SK-N-SH (cell line): Measurements from ENCODE around the gene ADGRF5. TPM values are rescaled to one million over a fixed set of nuclear protein-coding genes. Genes with fewer than 3 reads are reported as not detected.

ENCODE experiments used
- CTCF ChIA-PET: fragments of 300-600, 350-600 bp; formaldehyde crosslinking; extraction: SDS; loops from one replicate; lab custom pipeline; 2021; lab: Yijun Ruan, JAX
- POLR2A ChIA-PET: fragments of 350-600 bp; sonication (Branson Sonifier 250); formaldehyde crosslinking; extraction: SDS; loops from one replicate; lab custom pipeline; 2020; ENCODE audit warnings: antibody characterized with exemption, inconsistent platforms; lab: Yijun Ruan, JAX
- DNase-seq: peaks from one replicate; pipeline ENCODE4 v3.0.0; 2012
- H2AFZ ChIP-seq: fragments of 200-600 bp; sonication (generic); 2 replicates; pipeline ENCODE4 v1.8.1; 2016; ENCODE audit warnings: antibody characterized with exemption, mild to moderate bottlenecking, low read depth
- H3F3A ChIP-seq: fragments of 200-600 bp; sonication (generic); replicated peaks from 2 replicates; pipeline ENCODE3; 2016; ENCODE audit warnings: antibody characterized with exemption, mild to moderate bottlenecking; ENCODE audit not compliant: insufficient read depth
- H3K27ac ChIP-seq, 2 experiments: fragments of 200-500 bp in 1 of 2; fragments of 200-600 bp in 1 of 2; sonication (Bioruptor generic) in 1 of 2; sonication (generic), shearing (Covaris generic) in 1 of 2; 2 replicates each; pipeline versions ENCODE4 v1.5.1 to v1.6.1; 2014 to 2016; ENCODE audit warnings: low read depth in 2 of 2, inconsistent platforms in 1 of 2, low read length in 1 of 2, mild to moderate bottlenecking in 1 of 2, mixed read lengths in 1 of 2
- H3K27me3 ChIP-seq: fragments of 200-600 bp; sonication (generic), shearing (Covaris generic); 2 replicates; pipeline ENCODE4 v1.6.1; 2016; ENCODE audit warnings: mixed run types; ENCODE audit not compliant: insufficient read depth
- H3K36me3 ChIP-seq, 2 experiments: fragments of 200-500 bp in 1 of 2; fragments of 200-600 bp in 1 of 2; sonication (Bioruptor generic) in 1 of 2; sonication (generic) in 1 of 2; replicated peaks in 1 of 2; 2 replicates each; pipeline versions ENCODE3 to v1.5.1; 2014 to 2016; ENCODE audit warnings: low read length in 1 of 2, mild to moderate bottlenecking in 1 of 2; ENCODE audit not compliant: insufficient read depth in 2 of 2, control insufficient read depth in 1 of 2
- H3K4me1 ChIP-seq, 2 experiments: fragments of 200-500 bp in 1 of 2; fragments of 200-600 bp in 1 of 2; sonication (Bioruptor generic) in 1 of 2; sonication (generic), shearing (Covaris generic) in 1 of 2; 2 replicates each; pipeline versions ENCODE4 v1.5.1 to v1.6.1; 2014 to 2016; ENCODE audit warnings: low read depth in 1 of 2, low read length in 1 of 2, mixed run types in 1 of 2; ENCODE audit not compliant: insufficient read depth in 2 of 2, control insufficient read depth in 1 of 2
- H3K4me2 ChIP-seq: fragments of 200-600 bp; sonication (generic), shearing (Covaris generic); 2 replicates; pipeline ENCODE4 v1.6.1; 2017; ENCODE audit warnings: mixed run types
- H3K4me3 ChIP-seq, 2 experiments: fragments of 200-500 bp in 1 of 2; fragments of 200-600 bp in 1 of 2; sonication (Bioruptor generic) in 1 of 2; sonication (generic), shearing (Covaris generic) in 1 of 2; 2 replicates each; pipeline versions ENCODE4 v1.5.1 to v1.8.1; 2014 to 2016; ENCODE audit warnings: low read depth in 2 of 2, inconsistent platforms in 1 of 2, low read length in 1 of 2, mild to moderate bottlenecking in 1 of 2, mixed read lengths in 1 of 2, moderate library complexity in 1 of 2
- H3K79me2 ChIP-seq: fragments of 200-600 bp; sonication (generic); 2 replicates; pipeline ENCODE4 v1.8.1; 2017; ENCODE audit warnings: mild to moderate bottlenecking; ENCODE audit not compliant: insufficient read depth
- H3K9ac ChIP-seq: fragments of 200-600 bp; sonication (generic); 2 replicates; pipeline ENCODE4 v1.6.1; 2017; ENCODE audit warnings: mixed run types
- H3K9me2 ChIP-seq: fragments of 200-600 bp; sonication (generic); 2 replicates; pipeline ENCODE4 v1.6.1; 2017; ENCODE audit warnings: mixed run types
- H3K9me3 ChIP-seq: fragments of 200-600 bp; sonication (generic); 2 replicates; pipeline ENCODE4 v1.6.1; 2017; ENCODE audit warnings: mixed run types, mild to moderate bottlenecking, moderate library complexity
- H4K20me1 ChIP-seq: fragments of 200-600 bp; sonication (generic); 2 replicates; pipeline ENCODE4 v1.6.1; 2017; ENCODE audit warnings: mild to moderate bottlenecking, mixed run types; ENCODE audit not compliant: insufficient read depth
- CHD2 ChIP-seq: fragments of 150-350 bp; IDR thresholded peaks from 2 replicates; pipeline ENCODE4 v1.6.1; 2018; ENCODE audit warnings: low read length; ENCODE audit not compliant: partially characterized antibody
- CTCF ChIP-seq: fragments of 200-600 bp; sonication (generic); IDR thresholded peaks from 2 replicates; pipeline ENCODE4 v1.6.1; 2017; ENCODE audit warnings: antibody characterized with exemption, mild to moderate bottlenecking, moderate library complexity
- ELF1 ChIP-seq: IDR thresholded peaks from 2 replicates; pipeline ENCODE4 v1.4.0; 2012
- EP300 ChIP-seq, 2 experiments: IDR thresholded peaks; 2 replicates each; pipeline versions ENCODE4 v1.4.0 to v1.6.1; 2012; ENCODE audit warnings: borderline replicate concordance in 1 of 2, low read depth in 1 of 2, low read length in 1 of 2
- FOXJ3 ChIP-seq: sonication (generic); formaldehyde crosslinking; IDR thresholded peaks from 2 replicates; pipeline ENCODE4 v1.5.1; 2020; ENCODE audit warnings: mild to moderate bottlenecking, missing genetic modification reagents
- GATA2 ChIP-seq: sonication (generic); formaldehyde crosslinking; IDR thresholded peaks from 2 replicates; pipeline ENCODE4 v1.5.0; 2020; ENCODE audit warnings: mild to moderate bottlenecking, missing genetic modification reagents
- IRF3 ChIP-seq: fragments of 150-350 bp; IDR thresholded peaks from 2 replicates; pipeline ENCODE4 v1.6.1; 2016; ENCODE audit warnings: mild to moderate bottlenecking, low read depth, low read length
- MAX ChIP-seq: IDR thresholded peaks from 2 replicates; pipeline ENCODE4 v1.4.0; 2012; ENCODE audit warnings: low read depth
- PBX3 ChIP-seq: IDR thresholded peaks from 2 replicates; pipeline ENCODE4; 2012
- RAD21 ChIP-seq: IDR thresholded peaks from 2 replicates; pipeline ENCODE4 v1.6.1; 2012; ENCODE audit warnings: mild to moderate bottlenecking, low read length
- RCOR1 ChIP-seq: fragments of 150-350 bp; IDR thresholded peaks from 2 replicates; pipeline ENCODE4 v1.6.1; 2017; ENCODE audit warnings: antibody characterized with exemption, low read length
- SIN3A ChIP-seq: IDR thresholded peaks from 2 replicates; pipeline ENCODE4 v1.6.1; 2012; ENCODE audit warnings: low read depth, mild to moderate bottlenecking, low read length, moderate library complexity, borderline replicate concordance
- TAF1 ChIP-seq: IDR thresholded peaks from 2 replicates; pipeline ENCODE4 v1.6.1; 2012; ENCODE audit warnings: low read depth, mild to moderate bottlenecking, low read length, moderate library complexity, borderline replicate concordance
- TCF12 ChIP-seq: IDR thresholded peaks from 2 replicates; pipeline ENCODE4 v1.4.0; 2012
- TEAD4 ChIP-seq: IDR thresholded peaks from 2 replicates; pipeline ENCODE4 v1.4.0; 2012; ENCODE audit warnings: mild to moderate bottlenecking, borderline replicate concordance; ENCODE audit not compliant: insufficient read depth
- USF2 ChIP-seq: fragments of 150-350 bp; IDR thresholded peaks from 2 replicates; pipeline ENCODE4 v1.6.1; 2017; ENCODE audit warnings: antibody characterized with exemption, low read length, low read depth, borderline replicate concordance
- ZBTB33 ChIP-seq: IDR thresholded peaks from 2 replicates; pipeline ENCODE4 v1.4.0; 2012; ENCODE audit warnings: low read depth, borderline replicate concordance
- WGBS: methylation state at CpG from one replicate; pipeline ENCODE4 v1.1.6; 2017; ENCODE audit warnings: low lambda C conversion rate; 5-methylcytosine and 5-hydroxymethylcytosine counted together
- polyA plus RNA-seq, 3 experiments: library from polyadenylated mRNA; depleted of rRNA; stranded (reverse); fragments of >200 nt; gene quantifications; 2 replicates each; pipeline ENCODE4 v1.2.3, GENCODE V29; 2012

Gene ADGRF5
- polyA plus RNA-seq, 1 of the 3 experiments (the other 2 are of a cell fraction) = 0.02 TPM

- 8% methylated on average over 2 of the region's 2 CpGs for WGBS
- DNase-seq = no peak
- Histone ChIP-seq H3K79me2 (no peaks in the 10 kb centered on the region), H3K4me3 (no peak overlapping the region), H3K9me3 (no peaks in the 10 kb centered on the region), H3K36me3 (no peaks in the 10 kb centered on the region), H3K4me1 (no peaks in the 10 kb centered on the region), H2AFZ (no peak overlapping the region), H4K20me1 (no peaks in the 10 kb centered on the region), H3K9me2 (no peaks in the 10 kb centered on the region), H3K27ac (no peak overlapping the region), H3K4me2 (no peak overlapping the region), H3F3A (no peaks in the 10 kb centered on the region), H3K9ac (no peak overlapping the region), H3K27me3 (peaks cover 18% of the 10 kb centered on the region; the same call in 1 of the 2 replicates)
- ChIA-PET POLR2A (no interaction called here), CTCF (interaction anchor here (2.6 to 3.8 kb wide), 2 partner anchors 9 to 16 kb away, joined by 16 to 18 read pairs; no protein-coding TSS in a partner anchor)
- TF ChIP-seq PBX3 (no peak), TCF12 (no peak)
Measured at GRCh38 chr6:46865221-46865620, 56.5 kb downstream of the ADGRF5 start.

- H3K4me3 ChIP-seq = no peak overlapping the region
- ChIA-PET POLR2A (no interaction called here), CTCF (interaction anchor here (2.6 to 3.8 kb wide), 2 partner anchors 8 to 15 kb away, joined by 16 to 18 read pairs; no protein-coding TSS in a partner anchor)
- no peak for TF ChIP-seq RCOR1
- TF ChIP-seq TAF1 = no peak
- no peak for TF ChIP-seq ELF1
- no peak for TF ChIP-seq TEAD4
- TF ChIP-seq GATA2 = no peak
- TF ChIP-seq SIN3A = no peak
- no peak for TF ChIP-seq IRF3
- no peak for TF ChIP-seq ZBTB33
- no peak for TF ChIP-seq FOXJ3 (CRISPR knock-in tag)
- no peak for TF ChIP-seq CHD2
- no peak for TF ChIP-seq MAX
- TF ChIP-seq RAD21 = no peak
- TF ChIP-seq CTCF = no peak
- no peak for TF ChIP-seq EP300 (IDR thresholded peaks at IDR 0.05; ENCODE audit: borderline replicate concordance in 1 of 2, low read depth in 1 of 2, low read length in 1 of 2)
- TF ChIP-seq USF2 = no peak
- peaks cover 21% of the 10 kb centered on the region; the same call in 1 of the 2 replicates for H3K27me3 ChIP-seq
- H3K9me2 ChIP-seq = no peaks in the 10 kb centered on the region
- H4K20me1 ChIP-seq = no peaks in the 10 kb centered on the region
- H3K36me3 ChIP-seq = no peaks in the 10 kb centered on the region
- no peak overlapping the region for H3K4me2 ChIP-seq
- H2AFZ ChIP-seq = no peak overlapping the region
- no peak overlapping the region for H3K27ac ChIP-seq
- WGBS = 5% methylated on average over 3 of the region's 3 CpGs
- no peaks in the 10 kb centered on the region for H3F3A ChIP-seq
- H3K9me3 ChIP-seq = no peaks in the 10 kb centered on the region
- H3K4me1 ChIP-seq = no peaks in the 10 kb centered on the region
- H3K79me2 ChIP-seq = no peaks in the 10 kb centered on the region
- no peak overlapping the region for H3K9ac ChIP-seq
- DNase-seq = no peak
Measured at GRCh38 chr6:46863791-46864190, 57.9 kb downstream of the ADGRF5 start.
